HepG2 (cell line): ENCODE measurements around the gene TLCD3B. TPM values are rescaled to one million over a fixed set of nuclear protein-coding genes. Genes with fewer than 3 reads are reported as not detected.
A peak's percentile ranks its signal among the peaks of the same experiment; 100 is the strongest.

Experiments used
- AGO1 ChIP-seq: fragments of 200-400 bp; formaldehyde crosslinking; IDR thresholded peaks from 2 replicates; pipeline ENCODE4 v1.6.1; 2017; ENCODE audit warnings: mild to moderate bottlenecking, low read depth, low read length, moderate library complexity; ENCODE audit not compliant: poor library complexity, severe bottlenecking
- EHMT2 ChIP-seq: fragments of 200-600 bp; sonication (generic); IDR thresholded peaks from 2 replicates; pipeline ENCODE4 v1.7.0; 2017; ENCODE audit warnings: antibody characterized with exemption, low read depth, low read length, borderline replicate concordance
- GATAD2A ChIP-seq: IDR thresholded peaks from 2 replicates; pipeline ENCODE4 v1.6.1; 2016
- MTF2 ChIP-seq: sonication (generic); formaldehyde crosslinking; IDR thresholded peaks from 2 replicates; pipeline ENCODE4 v1.5.0; 2020; ENCODE audit warnings: missing genetic modification reagents, borderline replicate concordance
- MYNN ChIP-seq: sonication (generic); formaldehyde crosslinking; IDR thresholded peaks from 2 replicates; pipeline ENCODE4 v1.4.0; 2020; ENCODE audit warnings: mild to moderate bottlenecking, low read depth, missing genetic modification reagents
- NCOA2 ChIP-seq: sonication (generic); formaldehyde crosslinking; IDR thresholded peaks from 2 replicates; pipeline ENCODE4 v1.8.0; 2022; ENCODE audit warnings: inconsistent platforms
- SMC3 ChIP-seq: IDR thresholded peaks from 2 replicates; pipeline ENCODE4 v1.6.1; 2011; ENCODE audit warnings: low read length, improper control_type of control experiment
- ZBTB7A ChIP-seq: sonication (generic); formaldehyde crosslinking; IDR thresholded peaks from 2 replicates; pipeline ENCODE4 v1.8.0; 2022; ENCODE audit warnings: mild to moderate bottlenecking, missing genetic modification reagents
- ZNF30 ChIP-seq: sonication (generic); formaldehyde crosslinking; IDR thresholded peaks from 2 replicates; pipeline ENCODE4 v1.5.0; 2020; ENCODE audit warnings: mild to moderate bottlenecking, missing genetic modification reagents
- ZNF577 ChIP-seq: sonication (generic); formaldehyde crosslinking; IDR thresholded peaks from 2 replicates; pipeline ENCODE4 v1.4.0; 2020; ENCODE audit warnings: mild to moderate bottlenecking, low read depth, missing genetic modification reagents, borderline replicate concordance
- ZNF619 ChIP-seq: sonication (generic); formaldehyde crosslinking; IDR thresholded peaks from 2 replicates; pipeline ENCODE4 v1.4.0; 2020; ENCODE audit warnings: mild to moderate bottlenecking, missing genetic modification reagents
- ZSCAN30 ChIP-seq: sonication (generic); formaldehyde crosslinking; IDR thresholded peaks from 2 replicates; pipeline ENCODE4 v1.5.0; 2020; ENCODE audit warnings: mild to moderate bottlenecking, missing genetic modification reagents
- polyA plus RNA-seq, 8 experiments: library from polyadenylated mRNA; depleted of rRNA in 3 of 8; stranded (reverse) in 7 of 8; unstranded in 1 of 8; fragments of >200 nt; fragmentation: Illumina TruSeq in 4 of 8; extraction: Trizol in 4 of 8; gene quantifications; 2 replicates each; pipeline versions ENCODE4 v1.2.1 to v1.2.3, GENCODE V29; 2011 to 2016; ENCODE audit warnings: low read depth in 4 of 8, missing spikeins in 1 of 8, mixed read lengths in 1 of 8; ENCODE audit not compliant: insufficient read depth in 1 of 8
- total RNA-seq, 5 experiments: library from RNA; depleted of rRNA; stranded (reverse); fragments of >200 nt; fragmentation: Illumina TruSeq; extraction: Trizol; gene quantifications; 2 replicates each; pipeline ENCODE4 v1.2.3, GENCODE V29; 2016; ENCODE audit warnings: low read depth in 1 of 5
- TF ChIP-seq, protein P1 (sequence below), 2 experiments: IDR thresholded peaks; 2 replicates each; pipeline ENCODE4 v1.6.1; 2011 to 2012; ENCODE audit warnings: low read length in 2 of 2, borderline replicate concordance in 1 of 2, low read depth in 1 of 2, mild to moderate bottlenecking in 1 of 2, moderate library complexity in 1 of 2
- TF ChIP-seq, protein P2 (sequence below): sonication (generic); formaldehyde crosslinking; IDR thresholded peaks from 2 replicates; pipeline ENCODE4 v1.8.0; 2023; ENCODE audit warnings: mild to moderate bottlenecking, missing genetic modification reagents
- TF ChIP-seq, protein P3 (sequence below): sonication (generic); formaldehyde crosslinking; IDR thresholded peaks from 2 replicates; pipeline ENCODE4 v1.4.0; 2020; ENCODE audit warnings: missing genetic modification reagents, borderline replicate concordance
- TF ChIP-seq, protein P4 (sequence below): sonication (generic); formaldehyde crosslinking; IDR thresholded peaks from 2 replicates; pipeline ENCODE4 v1.5.1; 2020; ENCODE audit warnings: mild to moderate bottlenecking, missing genetic modification reagents, moderate library complexity

The TLCD3B gene
- total and polyA plus RNA-seq, 2 of the 13 experiments (the other 11 are each of a cell fraction or from before 2014, with no cell fraction given), result not detected

DNA sequence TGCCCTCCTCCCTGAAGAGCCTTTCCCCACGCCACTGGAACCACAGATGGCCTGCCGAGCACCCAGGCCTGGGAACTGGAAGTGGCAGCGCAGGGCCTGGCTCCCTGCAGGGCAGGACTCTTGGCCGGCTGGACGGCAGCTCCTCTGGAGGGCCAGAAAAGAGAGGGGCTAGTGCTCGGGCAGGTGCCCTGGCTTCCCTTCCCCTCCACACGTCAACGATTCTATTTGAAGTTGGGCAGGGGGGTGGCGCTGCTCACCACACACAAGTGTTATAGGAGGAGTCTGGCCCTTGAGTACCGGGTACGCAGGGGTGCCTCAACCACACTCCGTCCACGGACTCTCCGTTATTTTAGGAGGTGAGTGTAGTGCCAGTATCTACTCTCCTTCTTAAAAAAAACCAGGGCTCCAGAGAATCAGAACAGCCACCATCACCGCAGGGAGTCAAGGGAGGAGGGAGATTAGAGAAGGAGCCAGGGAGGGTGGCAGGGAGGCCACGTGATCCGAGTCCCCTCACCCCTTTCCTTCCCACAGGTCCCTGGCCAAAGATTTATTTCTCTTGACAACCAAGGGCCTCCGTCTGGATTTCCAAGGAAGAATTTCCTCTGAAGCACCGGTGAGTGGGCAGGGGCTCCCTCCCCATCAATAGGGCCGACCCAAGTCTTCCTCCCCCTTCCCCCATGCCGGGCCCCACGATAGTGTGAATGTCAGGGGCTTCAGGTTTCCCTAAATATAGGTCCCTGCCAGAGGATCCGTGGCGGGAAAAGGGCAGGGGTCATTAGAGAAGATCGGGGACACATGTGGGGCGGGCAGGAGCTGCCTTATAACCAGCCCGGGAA lies 33.0 kb upstream of the TLCD3B start (continued):
- TF ChIP-seq, protein P1, sequence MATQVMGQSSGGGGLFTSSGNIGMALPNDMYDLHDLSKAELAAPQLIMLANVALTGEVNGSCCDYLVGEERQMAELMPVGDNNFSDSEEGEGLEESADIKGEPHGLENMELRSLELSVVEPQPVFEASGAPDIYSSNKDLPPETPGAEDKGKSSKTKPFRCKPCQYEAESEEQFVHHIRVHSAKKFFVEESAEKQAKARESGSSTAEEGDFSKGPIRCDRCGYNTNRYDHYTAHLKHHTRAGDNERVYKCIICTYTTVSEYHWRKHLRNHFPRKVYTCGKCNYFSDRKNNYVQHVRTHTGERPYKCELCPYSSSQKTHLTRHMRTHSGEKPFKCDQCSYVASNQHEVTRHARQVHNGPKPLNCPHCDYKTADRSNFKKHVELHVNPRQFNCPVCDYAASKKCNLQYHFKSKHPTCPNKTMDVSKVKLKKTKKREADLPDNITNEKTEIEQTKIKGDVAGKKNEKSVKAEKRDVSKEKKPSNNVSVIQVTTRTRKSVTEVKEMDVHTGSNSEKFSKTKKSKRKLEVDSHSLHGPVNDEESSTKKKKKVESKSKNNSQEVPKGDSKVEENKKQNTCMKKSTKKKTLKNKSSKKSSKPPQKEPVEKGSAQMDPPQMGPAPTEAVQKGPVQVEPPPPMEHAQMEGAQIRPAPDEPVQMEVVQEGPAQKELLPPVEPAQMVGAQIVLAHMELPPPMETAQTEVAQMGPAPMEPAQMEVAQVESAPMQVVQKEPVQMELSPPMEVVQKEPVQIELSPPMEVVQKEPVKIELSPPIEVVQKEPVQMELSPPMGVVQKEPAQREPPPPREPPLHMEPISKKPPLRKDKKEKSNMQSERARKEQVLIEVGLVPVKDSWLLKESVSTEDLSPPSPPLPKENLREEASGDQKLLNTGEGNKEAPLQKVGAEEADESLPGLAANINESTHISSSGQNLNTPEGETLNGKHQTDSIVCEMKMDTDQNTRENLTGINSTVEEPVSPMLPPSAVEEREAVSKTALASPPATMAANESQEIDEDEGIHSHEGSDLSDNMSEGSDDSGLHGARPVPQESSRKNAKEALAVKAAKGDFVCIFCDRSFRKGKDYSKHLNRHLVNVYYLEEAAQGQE (IDR thresholded peaks at IDR 0.05; ENCODE audit: borderline replicate concordance in 1 of 2, low read depth in 1 of 2, low read length in 2 of 2), result no peak; a peak in 1 of 4 replicates
- TF ChIP-seq, protein P2, sequence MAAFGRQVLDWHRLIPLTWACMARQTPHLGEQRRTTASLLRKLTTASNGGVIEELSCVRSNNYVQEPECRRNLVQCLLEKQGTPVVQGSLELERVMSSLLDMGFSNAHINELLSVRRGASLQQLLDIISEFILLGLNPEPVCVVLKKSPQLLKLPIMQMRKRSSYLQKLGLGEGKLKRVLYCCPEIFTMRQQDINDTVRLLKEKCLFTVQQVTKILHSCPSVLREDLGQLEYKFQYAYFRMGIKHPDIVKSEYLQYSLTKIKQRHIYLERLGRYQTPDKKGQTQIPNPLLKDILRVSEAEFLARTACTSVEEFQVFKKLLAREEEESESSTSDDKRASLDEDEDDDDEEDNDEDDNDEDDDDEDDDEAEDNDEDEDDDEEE (CRISPR knock-in tag), result peak; percentile 79; the same call in 1 of the 2 replicates
- TF ChIP-seq, protein P3, sequence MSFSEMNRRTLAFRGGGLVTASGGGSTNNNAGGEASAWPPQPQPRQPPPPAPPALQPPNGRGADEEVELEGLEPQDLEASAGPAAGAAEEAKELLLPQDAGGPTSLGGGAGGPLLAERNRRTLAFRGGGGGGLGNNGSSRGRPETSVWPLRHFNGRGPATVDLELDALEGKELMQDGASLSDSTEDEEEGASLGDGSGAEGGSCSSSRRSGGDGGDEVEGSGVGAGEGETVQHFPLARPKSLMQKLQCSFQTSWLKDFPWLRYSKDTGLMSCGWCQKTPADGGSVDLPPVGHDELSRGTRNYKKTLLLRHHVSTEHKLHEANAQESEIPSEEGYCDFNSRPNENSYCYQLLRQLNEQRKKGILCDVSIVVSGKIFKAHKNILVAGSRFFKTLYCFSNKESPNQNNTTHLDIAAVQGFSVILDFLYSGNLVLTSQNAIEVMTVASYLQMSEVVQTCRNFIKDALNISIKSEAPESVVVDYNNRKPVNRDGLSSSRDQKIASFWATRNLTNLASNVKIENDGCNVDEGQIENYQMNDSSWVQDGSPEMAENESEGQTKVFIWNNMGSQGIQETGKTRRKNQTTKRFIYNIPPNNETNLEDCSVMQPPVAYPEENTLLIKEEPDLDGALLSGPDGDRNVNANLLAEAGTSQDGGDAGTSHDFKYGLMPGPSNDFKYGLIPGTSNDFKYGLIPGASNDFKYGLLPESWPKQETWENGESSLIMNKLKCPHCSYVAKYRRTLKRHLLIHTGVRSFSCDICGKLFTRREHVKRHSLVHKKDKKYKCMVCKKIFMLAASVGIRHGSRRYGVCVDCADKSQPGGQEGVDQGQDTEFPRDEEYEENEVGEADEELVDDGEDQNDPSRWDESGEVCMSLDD, result peak; percentile 2; the same call in 1 of the 2 replicates
- TF ChIP-seq ZBTB7A (CRISPR knock-in tag), result peak; percentile 73; the same call in 1 of the 2 replicates
- no peak for TF ChIP-seq MTF2 (CRISPR knock-in tag)
- peak; percentile 91 for TF ChIP-seq AGO1
- TF ChIP-seq GATAD2A (CRISPR knock-in tag), result peak; percentile 58
- no peak for TF ChIP-seq SMC3
- no peak for TF ChIP-seq EHMT2
- TF ChIP-seq ZNF619 (CRISPR knock-in tag), result peak; percentile 84
- TF ChIP-seq, protein P4, sequence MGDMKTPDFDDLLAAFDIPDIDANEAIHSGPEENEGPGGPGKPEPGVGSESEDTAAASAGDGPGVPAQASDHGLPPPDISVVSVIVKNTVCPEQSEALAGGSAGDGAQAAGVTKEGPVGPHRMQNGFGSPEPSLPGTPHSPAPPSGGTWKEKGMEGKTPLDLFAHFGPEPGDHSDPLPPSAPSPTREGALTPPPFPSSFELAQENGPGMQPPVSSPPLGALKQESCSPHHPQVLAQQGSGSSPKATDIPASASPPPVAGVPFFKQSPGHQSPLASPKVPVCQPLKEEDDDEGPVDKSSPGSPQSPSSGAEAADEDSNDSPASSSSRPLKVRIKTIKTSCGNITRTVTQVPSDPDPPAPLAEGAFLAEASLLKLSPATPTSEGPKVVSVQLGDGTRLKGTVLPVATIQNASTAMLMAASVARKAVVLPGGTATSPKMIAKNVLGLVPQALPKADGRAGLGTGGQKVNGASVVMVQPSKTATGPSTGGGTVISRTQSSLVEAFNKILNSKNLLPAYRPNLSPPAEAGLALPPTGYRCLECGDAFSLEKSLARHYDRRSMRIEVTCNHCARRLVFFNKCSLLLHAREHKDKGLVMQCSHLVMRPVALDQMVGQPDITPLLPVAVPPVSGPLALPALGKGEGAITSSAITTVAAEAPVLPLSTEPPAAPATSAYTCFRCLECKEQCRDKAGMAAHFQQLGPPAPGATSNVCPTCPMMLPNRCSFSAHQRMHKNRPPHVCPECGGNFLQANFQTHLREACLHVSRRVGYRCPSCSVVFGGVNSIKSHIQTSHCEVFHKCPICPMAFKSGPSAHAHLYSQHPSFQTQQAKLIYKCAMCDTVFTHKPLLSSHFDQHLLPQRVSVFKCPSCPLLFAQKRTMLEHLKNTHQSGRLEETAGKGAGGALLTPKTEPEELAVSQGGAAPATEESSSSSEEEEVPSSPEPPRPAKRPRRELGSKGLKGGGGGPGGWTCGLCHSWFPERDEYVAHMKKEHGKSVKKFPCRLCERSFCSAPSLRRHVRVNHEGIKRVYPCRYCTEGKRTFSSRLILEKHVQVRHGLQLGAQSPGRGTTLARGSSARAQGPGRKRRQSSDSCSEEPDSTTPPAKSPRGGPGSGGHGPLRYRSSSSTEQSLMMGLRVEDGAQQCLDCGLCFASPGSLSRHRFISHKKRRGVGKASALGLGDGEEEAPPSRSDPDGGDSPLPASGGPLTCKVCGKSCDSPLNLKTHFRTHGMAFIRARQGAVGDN (CRISPR knock-in tag), result peak; percentile 98
- 0 out of 2 replicates have a peak, but pooled peaks have one; percentile 73 for TF ChIP-seq MYNN
- TF ChIP-seq NCOA2 (CRISPR knock-in tag), result 0 out of 2 replicates have a peak, but pooled peaks have one; percentile 7
- TF ChIP-seq ZSCAN30 (CRISPR knock-in tag), result no peak
- TF ChIP-seq ZNF30, result no peak
- TF ChIP-seq ZNF577 (CRISPR knock-in tag), result no peak
